A673 (cell line): ENCODE measurements around the gene ZNF362.

Source experiments
- CTCF ChIP-seq: fragments of 300-800, 200-600 bp; sonication (generic); conservative IDR thresholded peaks from 2 replicates; pipeline ENCODE4 v1.5.1; 2017; ENCODE audit warnings: low read depth, mild to moderate bottlenecking, antibody characterized with exemption, low read length, moderate library complexity, mixed read lengths
- EZH2 ChIP-seq: fragments of 200-600 bp; sonication (generic); IDR thresholded peaks from 2 replicates; pipeline ENCODE4 v1.6.1; 2017; ENCODE audit warnings: borderline replicate concordance, low read depth, mild to moderate bottlenecking, mixed read lengths, antibody characterized with exemption, low read length; ENCODE audit not compliant: poor library complexity, severe bottlenecking

DNA sequence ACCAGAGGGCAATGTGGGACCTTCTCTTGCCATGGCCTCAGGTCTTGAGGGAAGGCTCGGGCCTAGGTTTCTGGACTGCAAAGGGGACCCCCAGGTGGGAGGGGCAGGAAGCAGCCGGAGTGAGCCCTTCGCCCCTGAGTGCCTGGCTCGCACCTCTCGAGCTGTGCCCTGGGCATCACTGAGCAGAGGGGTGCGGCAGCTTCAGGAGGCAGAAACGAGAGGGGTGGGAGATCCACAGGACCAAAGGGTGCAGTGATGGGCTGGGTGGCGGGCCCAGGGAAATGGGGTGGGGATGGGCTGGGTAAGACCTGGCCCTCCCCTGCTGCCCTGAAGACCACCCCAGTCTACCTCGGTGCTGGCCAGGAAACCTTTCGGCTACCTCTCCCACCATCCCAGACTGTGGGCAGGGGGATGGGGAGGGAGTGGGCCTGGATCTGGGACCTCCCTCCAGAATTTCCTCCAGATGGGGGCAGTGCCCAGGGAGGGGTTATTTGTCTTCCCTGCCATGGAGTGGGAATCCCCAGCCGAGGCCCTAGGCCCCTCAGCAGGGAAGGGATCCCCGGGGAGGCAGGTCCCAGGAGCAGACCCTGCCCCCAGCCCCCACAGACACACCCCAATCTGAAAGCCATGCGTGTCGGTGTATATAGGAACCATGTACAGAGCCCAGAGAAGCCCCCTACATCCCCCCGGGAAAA lies 43.3 kb downstream of the ZNF362 start:
- TF ChIP-seq CTCF (no peak), EZH2 (no peak)
